GM12873 (cell line): Measurements from ENCODE around the gene DMRTC2.

Source experiments
- CTCF ChIP-seq: IDR thresholded peaks from 2 replicates; pipeline ENCODE4 v1.5.1; 2012; ENCODE audit warnings: low read depth, mild to moderate bottlenecking, moderate library complexity, low read length, control low read depth; ENCODE audit not compliant: insufficient read depth; ENCODE audit errors: missing control alignments

Gene DMRTC2

GRCh38 chr19:41816761-41817160 is 28.1 kb upstream of the DMRTC2 start:
- TF ChIP-seq CTCF: no peak

- peak; percentile 83 for TF ChIP-seq CTCF
These were observed 23.7 kb upstream of the DMRTC2 start for GRCh38 chr19:41821003-41821735.

- TF ChIP-seq CTCF: no peak
These were observed 6.7 kb upstream of the DMRTC2 start for GRCh38 chr19:41837981-41838708.

- TF ChIP-seq CTCF: no peak
These were observed 5.6 kb upstream of the DMRTC2 start for GRCh38 chr19:41839211-41839610.

- TF ChIP-seq CTCF: no peak
These were observed 1.5 kb upstream of the DMRTC2 start for GRCh38 chr19:41843371-41843770.

- no peak for TF ChIP-seq CTCF
These were observed 241 bp upstream of the DMRTC2 start, which contains the start of gene LYPD4 for GRCh38 chr19:41844601-41845000. Gene LYPD4, minus strand, starts transcription at chr19:41844683. Its CDS starts 5,398 bp downstream, at chr19:41839285.

- no peak for TF ChIP-seq CTCF
These were observed 279 bp downstream of the DMRTC2 start for GRCh38 chr19:41845051-41845590.
